GM18951 (cell line): ENCODE results near the gene LRSAM1.

Experiments used
- POLR2A ChIP-seq: IDR thresholded peaks from 4 replicates; pipeline ENCODE4 v1.6.1; 2011; ENCODE audit warnings: mild to moderate bottlenecking; ENCODE audit not compliant: insufficient read length, insufficient read depth; ENCODE audit errors: extremely low read depth
- in situ Hi-C: fragments of 300-500 bp; cut with MboI; formaldehyde crosslinking; loops from one replicate; pipeline ENCODE4 v1.12.0; 2022; ENCODE audit warnings: low sequenced_read_pairs, mixed read lengths, inconsistent platforms; ENCODE audit not compliant: unreplicated experiment

Gene LRSAM1

GRCh38 chr9:127418037-127418471 is 33.3 kb upstream of the LRSAM1 start:
- no peak for TF ChIP-seq POLR2A
- in situ Hi-C loops = no loop called here

GRCh38 chr9:127419348-127419747 is 32.0 kb upstream of the LRSAM1 start:
- TF ChIP-seq POLR2A = no peak
- in situ Hi-C loops = no loop called here

DNA sequence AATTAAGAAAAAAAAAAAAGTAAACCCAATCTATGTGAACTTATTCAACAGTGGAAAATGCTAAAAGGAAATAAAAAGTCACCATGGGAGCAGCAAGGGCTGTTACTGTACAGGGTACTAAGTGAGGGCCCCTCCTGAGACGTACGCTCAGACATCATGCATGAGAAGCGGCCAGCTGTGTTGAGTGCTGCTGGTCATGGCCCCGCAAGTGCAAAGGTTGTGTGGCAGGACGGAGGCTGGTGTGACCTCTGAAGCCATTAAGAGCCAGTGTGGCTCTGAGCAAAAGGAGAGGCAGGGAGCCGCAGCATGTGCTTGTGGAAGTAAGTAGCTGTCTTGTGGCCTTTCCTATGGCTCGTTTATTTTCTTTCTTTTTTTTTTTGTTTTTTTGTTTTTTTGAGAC is 30.3 kb upstream of the LRSAM1 start:
- in situ Hi-C loops = no loop called here

DNA sequence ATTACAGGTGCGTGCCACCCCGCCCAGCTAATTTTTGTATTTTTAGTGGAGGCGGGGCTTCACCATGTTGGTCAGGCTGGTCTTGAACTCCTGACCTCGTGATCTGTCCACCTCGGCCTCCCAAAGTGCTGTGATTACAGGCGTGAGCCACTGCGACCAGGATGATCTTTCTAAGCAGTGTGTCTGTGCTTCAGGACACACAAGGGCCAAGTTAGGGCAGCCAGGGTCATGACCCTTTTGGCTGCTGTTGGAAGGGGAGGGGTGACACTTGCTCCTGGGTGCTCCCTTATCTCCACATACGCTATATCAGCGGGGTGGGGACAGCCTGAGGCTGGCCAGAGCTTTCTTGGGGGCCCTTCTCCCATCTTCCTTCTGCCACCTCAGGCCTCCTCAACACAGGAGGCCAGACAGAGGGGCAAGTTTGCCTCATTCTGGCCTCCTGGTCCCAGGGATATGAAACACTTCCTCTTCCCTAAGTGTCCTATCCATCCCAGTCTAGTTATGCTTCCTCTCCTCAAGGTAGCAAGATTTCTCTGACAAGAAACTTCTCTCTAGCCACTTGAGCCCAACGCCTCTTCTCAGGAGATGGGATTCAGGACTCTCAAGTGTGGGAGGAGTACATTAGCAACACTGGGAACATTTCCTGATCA is 29.1 kb upstream of the LRSAM1 start:
- in situ Hi-C loops = no loop called here
- TF ChIP-seq POLR2A = no peak

More for the DNA sequence above, 30.3 kb upstream of the LRSAM1 start:
- no peak for TF ChIP-seq POLR2A

DNA sequence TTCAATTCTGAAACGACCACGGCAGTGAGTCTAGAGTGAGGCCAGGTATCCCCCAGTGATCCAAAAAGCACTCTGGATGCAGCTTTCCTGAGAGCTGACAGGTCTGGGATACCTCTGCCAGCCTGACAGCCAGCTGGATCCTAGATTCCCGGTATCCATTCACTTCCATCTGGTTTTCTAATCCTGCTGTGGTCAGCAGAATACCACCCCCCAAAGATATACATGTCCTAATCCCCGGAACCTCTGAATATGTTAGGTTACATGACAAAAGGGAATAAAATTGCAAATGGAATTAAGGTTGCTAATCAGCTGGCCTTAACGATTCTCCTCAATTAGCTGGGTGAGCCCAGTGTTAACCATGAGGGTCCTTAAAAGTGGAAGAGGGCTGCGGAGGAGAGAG is 28.5 kb upstream of the LRSAM1 start:
- TF ChIP-seq POLR2A = no peak
- in situ Hi-C loops = no loop called here

DNA sequence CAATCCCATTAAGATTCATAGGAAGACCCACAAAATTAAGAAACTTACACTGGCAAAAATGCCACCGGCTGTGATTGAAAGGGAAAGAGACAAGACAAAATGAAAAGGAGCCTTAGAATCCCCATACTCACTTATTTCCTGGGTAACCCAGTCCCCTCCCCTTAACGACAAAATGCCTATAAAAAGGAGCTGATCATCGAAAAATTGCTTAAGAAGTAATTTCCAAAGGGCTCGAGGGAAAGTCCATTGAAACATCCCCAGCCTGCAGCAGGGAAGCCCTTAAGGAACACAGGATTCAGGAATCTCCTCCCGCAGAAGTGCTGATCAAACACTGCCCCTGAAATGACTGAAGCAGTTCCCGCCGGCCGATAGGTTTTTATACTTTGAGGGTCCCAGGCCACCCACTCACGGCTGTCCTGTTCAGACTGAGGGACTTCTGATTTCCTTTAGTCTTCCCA is 27.8 kb upstream of the LRSAM1 start:
- in situ Hi-C loops = no loop called here
- TF ChIP-seq POLR2A = no peak

DNA sequence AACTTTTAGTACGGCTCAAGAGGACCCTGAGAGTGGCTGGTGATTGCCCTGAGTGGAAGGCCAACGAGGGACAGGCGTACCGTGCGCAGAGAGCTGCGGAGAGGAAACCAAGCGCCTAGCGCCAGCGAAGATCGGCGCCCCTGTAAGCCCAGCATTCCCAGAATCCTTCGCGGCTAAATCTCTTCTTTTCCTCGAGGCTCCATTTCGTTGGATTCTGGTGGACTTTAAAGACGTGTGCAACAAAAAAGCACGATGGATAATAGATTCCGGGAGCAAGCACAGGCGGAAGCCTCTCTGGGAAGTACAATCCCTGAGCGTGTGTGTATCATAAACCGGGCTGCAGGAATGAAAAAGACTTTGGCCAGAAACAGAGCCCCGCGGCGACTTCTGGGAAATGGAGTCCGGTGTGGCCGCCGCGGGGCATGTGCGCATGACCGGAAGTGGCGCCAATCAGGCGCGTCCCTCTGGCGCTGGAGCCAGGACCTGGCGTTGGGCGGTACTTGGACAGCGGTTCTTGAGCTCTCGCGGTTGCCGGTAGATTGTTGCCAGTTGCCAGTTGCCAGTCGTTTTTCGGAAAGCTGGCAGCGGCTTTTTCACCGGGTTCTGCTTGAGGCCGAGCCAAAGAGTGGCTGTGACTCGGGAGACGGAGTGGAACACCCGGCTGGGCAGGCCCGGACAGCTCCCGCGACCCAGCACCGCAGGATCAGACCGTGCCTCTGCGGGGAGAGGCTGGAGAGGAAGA is 27.2 kb upstream of the LRSAM1 start, which contains the start of gene ZNF79:
Gene ZNF79, plus strand, starts transcription at position 449 of the 742 bp plus-strand sequence. CDS start 406 bp downstream, outside the sequence.
- peak; percentile 80 for TF ChIP-seq POLR2A
- in situ Hi-C loops = no loop called here

GRCh38 chr9:127424676-127424999 is 26.7 kb upstream of the LRSAM1 start:
- TF ChIP-seq POLR2A = no peak
- in situ Hi-C loops = no loop called here

- no peak for TF ChIP-seq POLR2A
- in situ Hi-C loops = no loop called here
These were observed 24.6 kb upstream of the LRSAM1 start for GRCh38 chr9:127426756-127427155.

DNA sequence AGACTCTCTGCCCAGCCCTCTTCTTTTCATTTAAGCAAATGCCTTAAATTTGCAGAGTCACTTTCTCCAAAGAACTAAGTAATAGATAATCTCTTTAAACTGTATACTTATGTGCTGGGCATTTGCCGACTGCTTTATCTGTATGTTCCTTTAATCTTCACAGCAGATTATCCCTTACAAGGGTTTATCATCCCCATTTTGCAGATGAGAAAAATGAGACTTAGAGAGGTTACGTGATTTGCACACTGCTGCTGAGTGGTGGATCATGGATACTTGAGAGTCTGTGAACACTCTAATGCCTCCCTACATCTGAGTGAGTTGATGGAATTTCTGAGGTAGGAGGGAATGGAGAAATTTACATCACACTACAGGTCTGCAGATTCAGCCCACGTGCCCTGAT is 23.0 kb upstream of the LRSAM1 start:
- TF ChIP-seq POLR2A = no peak
- in situ Hi-C loops = no loop called here

GRCh38 chr9:127430415-127430814 is 20.9 kb upstream of the LRSAM1 start:
- in situ Hi-C loops = no loop called here

DNA sequence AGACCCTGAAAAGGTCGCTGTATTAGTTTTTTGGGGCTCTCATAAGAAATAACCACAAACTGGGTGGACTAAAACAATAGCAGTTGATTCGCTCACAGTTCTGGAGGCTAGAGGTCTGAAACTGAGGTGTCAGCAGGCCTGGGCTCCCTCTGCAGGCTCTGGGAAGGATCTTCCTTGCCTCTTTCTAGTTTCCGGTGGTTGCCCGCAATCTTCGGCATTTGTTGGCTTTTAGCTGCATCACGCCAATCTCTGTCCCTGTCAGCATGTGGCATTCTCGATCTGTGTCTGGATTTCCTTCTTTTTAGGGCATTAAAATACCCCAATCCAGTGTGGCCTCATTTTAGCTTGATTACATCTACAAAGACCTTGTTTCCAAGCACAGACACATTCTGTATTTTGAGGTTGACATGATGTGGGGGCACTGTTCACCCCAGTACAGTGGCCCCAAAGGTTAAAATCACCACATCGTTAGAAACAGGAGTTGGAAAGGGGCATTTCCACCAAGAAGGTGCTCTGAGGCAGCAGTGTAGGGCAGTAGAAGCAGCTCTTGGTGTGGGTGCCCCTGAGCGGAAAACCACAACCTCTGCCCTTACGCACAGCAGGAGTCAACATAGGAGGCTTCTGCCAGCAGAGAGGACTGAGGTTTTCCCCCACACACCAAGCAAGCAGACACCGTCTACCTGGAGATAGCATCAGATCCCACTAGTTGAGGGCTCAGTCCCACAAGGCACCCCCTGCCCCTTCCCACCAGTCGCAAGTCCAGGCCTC is 13.6 kb upstream of the LRSAM1 start:
- in situ Hi-C loops = no loop called here
- TF ChIP-seq POLR2A = no peak

More at GRCh38 chr9:127430415-127430814, 20.9 kb upstream of the LRSAM1 start:
- TF ChIP-seq POLR2A = no peak

GRCh38 chr9:127438394-127438793 is 12.9 kb upstream of the LRSAM1 start:
- TF ChIP-seq POLR2A = no peak
- in situ Hi-C loops = no loop called here
